NCI-H2029 treated with DMSO at 0.1 percent for 48 hours (cell line): Measurements from ENCODE around the gene GLRX.
"Not testable (repeated sequence)": the region's sequence is repeated elsewhere in the genome, so short reads cannot be mapped to it uniquely, and the experiment has no call there.

Source experiments
- DNase-seq: peaks from one replicate; lab custom pipeline; 2025; lab: John Stamatoyannopoulos, UW

Gene GLRX, protein sequence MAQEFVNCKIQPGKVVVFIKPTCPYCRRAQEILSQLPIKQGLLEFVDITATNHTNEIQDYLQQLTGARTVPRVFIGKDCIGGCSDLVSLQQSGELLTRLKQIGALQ

GRCh38 chr5:95822542-95823181 is at the start of gene GLRX:
Gene GLRX (minus strand): TSS chr5:95822726. CDS start chr5:95822662, 64 bp downstream.
- DNase-seq = peak; percentile 60

DNA sequence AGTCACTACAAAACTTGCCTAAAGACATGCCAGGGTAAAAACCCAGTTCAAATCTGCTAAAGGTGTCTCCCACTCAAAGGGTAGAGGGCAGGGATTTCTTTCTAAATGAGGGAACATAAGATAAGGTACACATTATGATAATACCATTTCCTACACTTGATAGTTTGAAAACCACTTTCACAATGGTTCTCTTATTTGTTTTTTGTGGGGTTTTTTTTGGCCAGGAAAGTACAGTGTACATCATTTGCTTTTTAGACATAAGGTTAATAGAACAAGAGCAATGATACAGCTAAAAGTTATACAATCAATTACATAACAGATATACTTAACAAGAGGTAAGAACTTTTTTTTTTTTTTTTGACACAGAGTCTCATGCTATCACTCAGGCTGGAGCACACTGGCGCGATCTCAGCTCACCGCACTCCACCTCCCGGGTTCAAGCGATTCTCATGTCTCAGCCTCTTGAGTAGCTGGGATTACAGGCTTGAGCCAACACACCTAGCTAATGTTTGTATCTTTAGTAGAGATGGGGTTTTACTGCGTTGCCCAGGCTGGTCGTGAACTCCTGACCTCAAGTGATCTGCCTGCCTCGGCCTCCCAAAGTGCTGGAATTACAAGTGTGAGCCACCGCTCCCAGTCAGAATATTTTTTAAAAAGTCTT is 48.8 kb upstream of the GLRX start:
- DNase-seq = no peak

DNA sequence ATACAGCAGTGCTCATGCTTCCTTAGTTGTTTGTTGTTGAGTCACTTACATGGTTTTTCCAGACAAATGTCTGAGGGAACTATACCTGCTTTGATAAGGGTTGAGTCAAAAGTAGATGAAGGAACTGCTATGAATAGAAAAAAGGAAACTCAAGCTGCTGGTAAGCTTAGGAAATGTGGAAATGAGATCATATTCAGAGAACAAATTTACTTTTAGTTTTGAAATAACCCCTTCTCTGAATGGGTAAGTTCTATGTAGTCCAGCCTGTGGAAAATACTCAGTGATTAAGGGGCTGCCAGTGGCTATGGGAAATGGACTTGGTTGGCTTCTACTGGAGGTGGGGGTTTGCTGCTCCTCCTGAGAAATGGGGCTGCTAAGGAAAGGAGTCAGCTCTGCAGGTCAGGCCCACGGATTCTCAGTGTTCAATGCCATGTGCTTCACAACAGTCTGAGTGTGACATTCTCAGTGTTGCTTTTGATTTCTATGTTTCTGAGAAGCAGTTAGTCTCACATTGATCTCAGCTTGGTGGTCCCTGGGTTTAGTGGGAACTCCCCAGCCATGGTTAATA is 47.7 kb upstream of the GLRX start:
- DNase-seq = no peak

GRCh38 chr5:95869173-95869855 is 46.8 kb upstream of the GLRX start:
- not testable (repeated sequence) for DNase-seq

DNA sequence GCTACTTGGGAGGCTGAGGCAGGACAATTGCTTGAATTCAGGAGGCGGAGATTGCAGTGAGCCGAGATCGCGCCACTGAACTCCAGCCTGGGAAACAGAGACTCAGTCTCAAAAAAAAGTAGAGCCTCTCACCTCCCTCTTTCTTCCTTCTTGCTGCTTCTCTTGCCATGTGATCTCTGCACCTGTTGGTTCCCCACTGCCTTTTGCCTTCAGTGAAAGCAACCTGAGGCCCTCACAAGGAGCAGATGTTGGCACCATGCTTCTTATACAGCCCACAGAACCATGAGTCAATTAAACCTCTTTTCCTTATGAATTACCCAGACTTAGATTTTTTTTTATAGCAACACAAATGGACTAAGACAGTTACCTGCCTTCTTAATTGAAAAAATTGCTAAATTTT is 45.6 kb upstream of the GLRX start:
- no peak for DNase-seq

- no peak for DNase-seq
These were observed 44.0 kb upstream of the GLRX start for GRCh38 chr5:95866435-95867040.

- peak; percentile 19 for DNase-seq
These were observed 42.5 kb upstream of the GLRX start for GRCh38 chr5:95864944-95865504.

DNA sequence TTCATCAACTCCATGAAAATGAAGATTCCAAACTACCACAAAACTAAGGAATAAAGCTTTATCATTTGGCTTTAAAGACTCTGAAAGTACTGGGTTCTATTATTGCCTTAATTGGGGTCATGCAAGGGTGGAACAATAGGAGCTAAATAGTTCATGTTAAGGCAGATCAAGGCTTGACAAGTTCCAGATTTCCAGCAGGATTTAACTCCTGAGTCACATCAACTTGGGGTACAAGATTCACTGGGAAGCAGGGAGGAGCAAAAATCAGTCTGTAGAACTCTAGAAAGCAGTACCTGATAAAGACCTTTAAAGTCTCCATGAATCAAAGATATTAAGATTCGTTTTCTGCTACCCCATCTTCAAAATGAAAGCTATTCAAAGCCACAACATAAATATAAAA is 41.9 kb upstream of the GLRX start:
- no peak for DNase-seq

DNA sequence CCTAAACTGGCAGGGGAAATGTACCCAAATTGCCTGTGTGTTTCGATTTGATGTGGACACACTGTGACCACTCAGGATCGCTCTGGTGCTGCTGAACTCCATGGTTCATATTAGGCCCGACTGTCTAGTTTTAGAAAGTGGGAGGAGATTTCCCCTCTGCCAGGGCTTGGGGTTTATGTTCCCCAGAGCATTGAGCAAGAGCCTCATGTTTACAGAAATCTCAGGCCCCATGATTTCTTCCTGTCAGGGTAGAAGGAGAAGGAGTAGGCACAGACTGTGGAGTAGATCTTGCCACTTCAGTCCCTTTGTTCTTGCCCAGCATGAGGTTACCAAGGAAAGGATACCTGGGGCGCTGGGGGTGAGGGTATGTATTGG is 40.8 kb upstream of the GLRX start:
- no peak for DNase-seq

DNA sequence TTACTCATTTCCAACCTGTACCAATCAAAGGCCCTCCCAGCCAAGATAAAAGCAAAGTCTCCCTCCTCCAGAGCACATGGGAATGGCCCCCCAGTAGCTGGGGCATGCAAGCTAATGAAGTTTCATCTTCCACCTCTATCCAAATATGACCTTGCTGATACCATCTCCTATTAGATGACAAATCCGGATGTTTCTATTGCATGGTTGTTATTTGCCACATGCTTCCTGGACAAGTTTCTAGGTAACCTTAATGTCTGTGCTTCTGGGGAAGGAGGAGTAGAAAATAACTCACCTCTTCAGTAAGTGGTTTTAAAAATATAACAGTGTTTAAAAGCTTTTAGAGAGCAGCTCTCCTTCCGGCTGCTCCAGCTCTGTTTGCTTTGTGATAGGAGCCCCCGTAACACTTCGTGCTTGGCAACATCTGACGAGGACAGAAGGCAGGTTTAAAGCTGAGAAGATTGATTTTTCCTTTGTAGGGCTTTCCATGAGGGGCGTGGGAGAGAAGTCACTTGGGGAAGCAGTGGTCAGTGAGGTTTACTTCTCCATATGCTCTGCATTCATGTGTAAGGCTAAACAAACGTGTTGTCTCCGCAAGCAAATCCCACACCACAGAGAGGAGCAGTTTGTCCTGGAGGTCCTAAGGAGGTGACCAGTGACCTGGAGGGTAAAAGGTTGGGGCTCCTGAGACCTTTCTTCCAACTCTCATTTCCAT is 40.3 kb upstream of the GLRX start:
- DNase-seq = peak; percentile 34

GRCh38 chr5:95861864-95862561 is 39.5 kb upstream of the GLRX start:
- no peak for DNase-seq

GRCh38 chr5:95861221-95861863 is 38.8 kb upstream of the GLRX start:
- peak; percentile 57 for DNase-seq

- no peak for DNase-seq
These were observed 37.1 kb upstream of the GLRX start for GRCh38 chr5:95859661-95860060.

GRCh38 chr5:95858661-95859595 is 36.4 kb upstream of the GLRX start:
- peak; percentile 56 for DNase-seq

DNA sequence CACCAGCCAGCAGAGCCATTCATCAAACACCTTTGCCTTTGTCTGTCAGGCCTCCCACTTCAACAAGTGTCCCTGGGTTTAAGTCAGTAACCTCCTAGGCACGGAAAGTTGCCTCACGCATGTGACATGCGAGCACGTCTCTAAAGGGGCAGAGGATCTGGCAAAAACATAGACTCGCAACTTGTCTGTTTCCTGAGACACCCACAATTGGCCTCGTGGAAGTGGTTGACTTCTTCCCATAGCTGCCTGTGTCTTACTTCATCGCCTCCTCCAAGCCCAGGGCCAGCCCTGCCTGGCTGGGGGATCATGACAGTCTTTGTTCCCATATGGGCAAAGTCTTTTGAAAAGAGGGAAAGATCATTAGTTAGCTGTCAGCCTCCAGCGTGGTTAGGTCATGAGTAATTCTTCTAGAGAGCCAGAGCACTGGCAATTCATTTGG is 35.5 kb upstream of the GLRX start:
- DNase-seq = no peak

DNA sequence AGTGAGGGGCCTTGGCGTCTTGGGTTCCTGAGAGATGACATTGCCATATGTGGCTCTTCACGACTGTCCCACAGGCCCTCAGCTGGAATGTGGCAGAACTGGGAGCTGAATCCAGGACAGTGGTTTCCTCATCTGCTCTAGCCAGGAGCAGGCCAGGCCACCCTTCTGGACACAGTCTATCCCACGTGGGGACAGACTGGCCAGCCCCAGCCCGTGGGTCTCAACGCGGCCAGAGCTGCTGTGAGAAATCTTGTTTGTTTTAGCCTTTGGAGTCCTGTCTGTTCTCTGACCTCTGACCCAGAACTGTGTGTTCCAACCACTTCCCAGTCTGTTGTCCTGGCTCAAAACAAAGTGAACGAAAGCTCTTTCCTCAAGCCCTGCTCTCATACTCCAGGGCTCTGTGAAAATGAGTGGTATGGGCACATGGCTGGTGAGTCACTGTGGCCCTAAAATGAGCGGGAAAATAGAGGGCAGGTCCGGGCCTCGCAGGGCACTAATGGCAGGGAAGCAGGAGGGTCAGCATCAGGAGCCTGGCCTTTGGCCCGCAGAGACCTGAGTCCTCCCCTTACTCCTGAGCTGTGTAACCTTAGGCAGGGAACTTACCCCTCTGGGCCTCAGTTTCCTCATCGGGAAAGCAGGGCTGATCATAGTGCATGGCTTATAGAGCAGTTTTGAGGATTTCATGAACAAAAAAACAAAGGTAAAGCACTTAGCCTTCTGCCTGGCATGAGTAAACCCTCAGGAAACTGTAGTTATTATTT is 34.8 kb upstream of the GLRX start:
- no peak for DNase-seq

- DNase-seq = no peak
These were observed 34.0 kb upstream of the GLRX start for GRCh38 chr5:95856501-95856981.

- no peak for DNase-seq
These were observed 31.0 kb upstream of the GLRX start for GRCh38 chr5:95853490-95853889.
